Natural killer cell (primary cell): ENCODE data around the gene XIST. TPM values are rescaled to one million over a fixed set of nuclear protein-coding genes. Genes with fewer than 3 reads are reported as not detected.
A peak's percentile ranks its signal among the peaks of the same experiment; 100 is the strongest.

Experiments used
- ATAC-seq, 3 donors: fragments of 150-1000 bp in 2 of 3; fragments of 200-7000 bp in 1 of 3; cut with Tn5 transposase; 1 replicate in 1 of 3; 2 replicates in 2 of 3; pipeline ENCODE4 v1.10.0; 2021; ENCODE audit warnings: mild to moderate bottlenecking in 2 of 3, moderate library complexity in 2 of 3
- DNase-seq, 2 donors: peaks; one replicate each; pipeline versions ENCODE4 v3.0.0 to v3.0.0-alpha.2; 2013 to 2021; ENCODE audit warnings: mixed read lengths in 1 of 2
- H3K27ac ChIP-seq: one replicate; pipeline ENCODE4 v1.5.1; 2013; ENCODE audit warnings: mild to moderate bottlenecking, low read length
- H3K27me3 ChIP-seq: one replicate; pipeline ENCODE4 v1.6.1; 2013; ENCODE audit warnings: low read length; ENCODE audit not compliant: control insufficient read depth, insufficient read depth
- H3K36me3 ChIP-seq: one replicate; pipeline ENCODE4 v1.6.1; 2013; ENCODE audit warnings: low read length; ENCODE audit not compliant: control insufficient read depth, insufficient read depth
- H3K4me1 ChIP-seq: one replicate; pipeline ENCODE4 v1.6.1; 2013; ENCODE audit warnings: low read length; ENCODE audit not compliant: control insufficient read depth, insufficient read depth
- H3K4me3 ChIP-seq: one replicate; pipeline ENCODE4 v1.5.1; 2013; ENCODE audit warnings: low read length
- H3K9me3 ChIP-seq: one replicate; pipeline ENCODE4 v1.6.1; 2013; ENCODE audit warnings: low read length; ENCODE audit not compliant: control insufficient read depth, insufficient read depth
- H3K27ac Mint-ChIP-seq, 2 donors: one replicate each; pipeline ENCODE4 v1.8.0; 2022; ENCODE audit warnings: mild to moderate bottlenecking in 2 of 2, mixed read lengths in 2 of 2, moderate library complexity in 1 of 2
- H3K27me3 Mint-ChIP-seq, 2 donors: one replicate each; pipeline ENCODE4 v1.8.0; 2022; ENCODE audit warnings: low read depth in 2 of 2, mixed read lengths in 2 of 2
- H3K36me3 Mint-ChIP-seq: one replicate; pipeline ENCODE4 v1.8.0; 2022; ENCODE audit warnings: mixed read lengths
- H3K4me1 Mint-ChIP-seq, 2 donors: one replicate each; pipeline ENCODE4 v1.8.0; 2022; ENCODE audit warnings: mixed read lengths in 2 of 2
- H3K4me3 Mint-ChIP-seq: one replicate; pipeline ENCODE4 v1.8.0; 2022; ENCODE audit warnings: mild to moderate bottlenecking, moderate library complexity, mixed read lengths
- H3K9me3 Mint-ChIP-seq, 2 donors: one replicate each; pipeline ENCODE4 v1.8.0; 2022; ENCODE audit warnings: mixed read lengths in 2 of 2
- WGBS: methylation state at CpG from one replicate; pipeline ENCODE4 v1.1.7; 2013; ENCODE audit warnings: missing lambda C conversion rate; ENCODE audit not compliant: insufficient coverage; 5-methylcytosine and 5-hydroxymethylcytosine counted together
- intact Hi-C: fragments of 100-400 bp; cut with micrococcal nuclease; formaldehyde crosslinking; loops from one replicate; pipeline ENCODE4 v1.14.2; 2022
- total RNA-seq, 4 donors: library from RNA; stranded (reverse); fragments of 120-200 nt in 1 of 4; gene quantifications; one replicate each; pipeline versions ENCODE4 v1.2.3 to v1.2.4, GENCODE V29; 2013 to 2022
- TF ChIP-seq, protein P1 (sequence below): fragments of 200-600 bp; IDR thresholded peaks from one replicate; pipeline ENCODE4 v1.8.0; 2022; ENCODE audit warnings: antibody characterized with exemption

The XIST gene
- total RNA-seq, 3 donors from 2014 or later (not counting 1 experiment from before 2014, with no cell fraction given), result 0.15 to 505 TPM; not detected in 1

- no peaks in the 10 kb centered on the region for H3K9me3 Mint-ChIP-seq
- Histone ChIP-seq H3K36me3 (no peaks in the 10 kb centered on the region), H3K27ac (no peak overlapping the region), H3K4me1 (no peaks in the 10 kb centered on the region), H3K4me3 (no peak overlapping the region), H3K9me3 (no peaks in the 10 kb centered on the region), H3K27me3 (no peaks in the 10 kb centered on the region)
- peaks cover 0 to 31% of the 10 kb centered on the region in 2 donors for H3K4me1 Mint-ChIP-seq
- no peak for DNase-seq
- peak overlapping the region; percentile 93 for H3K4me3 Mint-ChIP-seq
- peak overlapping the region in 1 of 2 donors; percentile 82 for H3K27ac Mint-ChIP-seq
- intact Hi-C loops, result no loop called here
- H3K36me3 Mint-ChIP-seq, result no peaks in the 10 kb centered on the region
- TF ChIP-seq, protein P1, sequence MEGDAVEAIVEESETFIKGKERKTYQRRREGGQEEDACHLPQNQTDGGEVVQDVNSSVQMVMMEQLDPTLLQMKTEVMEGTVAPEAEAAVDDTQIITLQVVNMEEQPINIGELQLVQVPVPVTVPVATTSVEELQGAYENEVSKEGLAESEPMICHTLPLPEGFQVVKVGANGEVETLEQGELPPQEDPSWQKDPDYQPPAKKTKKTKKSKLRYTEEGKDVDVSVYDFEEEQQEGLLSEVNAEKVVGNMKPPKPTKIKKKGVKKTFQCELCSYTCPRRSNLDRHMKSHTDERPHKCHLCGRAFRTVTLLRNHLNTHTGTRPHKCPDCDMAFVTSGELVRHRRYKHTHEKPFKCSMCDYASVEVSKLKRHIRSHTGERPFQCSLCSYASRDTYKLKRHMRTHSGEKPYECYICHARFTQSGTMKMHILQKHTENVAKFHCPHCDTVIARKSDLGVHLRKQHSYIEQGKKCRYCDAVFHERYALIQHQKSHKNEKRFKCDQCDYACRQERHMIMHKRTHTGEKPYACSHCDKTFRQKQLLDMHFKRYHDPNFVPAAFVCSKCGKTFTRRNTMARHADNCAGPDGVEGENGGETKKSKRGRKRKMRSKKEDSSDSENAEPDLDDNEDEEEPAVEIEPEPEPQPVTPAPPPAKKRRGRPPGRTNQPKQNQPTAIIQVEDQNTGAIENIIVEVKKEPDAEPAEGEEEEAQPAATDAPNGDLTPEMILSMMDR, result no peak
- no peaks in the 10 kb centered on the region for H3K27me3 Mint-ChIP-seq
- ATAC-seq, result peak in 1 of 3 donors; percentile 81
- 97% methylated on average over 31 of the region's 33 CpGs for WGBS
Observed at GRCh38 chrX:73851014-73852009, 1.2 kb downstream of the XIST start.

DNA sequence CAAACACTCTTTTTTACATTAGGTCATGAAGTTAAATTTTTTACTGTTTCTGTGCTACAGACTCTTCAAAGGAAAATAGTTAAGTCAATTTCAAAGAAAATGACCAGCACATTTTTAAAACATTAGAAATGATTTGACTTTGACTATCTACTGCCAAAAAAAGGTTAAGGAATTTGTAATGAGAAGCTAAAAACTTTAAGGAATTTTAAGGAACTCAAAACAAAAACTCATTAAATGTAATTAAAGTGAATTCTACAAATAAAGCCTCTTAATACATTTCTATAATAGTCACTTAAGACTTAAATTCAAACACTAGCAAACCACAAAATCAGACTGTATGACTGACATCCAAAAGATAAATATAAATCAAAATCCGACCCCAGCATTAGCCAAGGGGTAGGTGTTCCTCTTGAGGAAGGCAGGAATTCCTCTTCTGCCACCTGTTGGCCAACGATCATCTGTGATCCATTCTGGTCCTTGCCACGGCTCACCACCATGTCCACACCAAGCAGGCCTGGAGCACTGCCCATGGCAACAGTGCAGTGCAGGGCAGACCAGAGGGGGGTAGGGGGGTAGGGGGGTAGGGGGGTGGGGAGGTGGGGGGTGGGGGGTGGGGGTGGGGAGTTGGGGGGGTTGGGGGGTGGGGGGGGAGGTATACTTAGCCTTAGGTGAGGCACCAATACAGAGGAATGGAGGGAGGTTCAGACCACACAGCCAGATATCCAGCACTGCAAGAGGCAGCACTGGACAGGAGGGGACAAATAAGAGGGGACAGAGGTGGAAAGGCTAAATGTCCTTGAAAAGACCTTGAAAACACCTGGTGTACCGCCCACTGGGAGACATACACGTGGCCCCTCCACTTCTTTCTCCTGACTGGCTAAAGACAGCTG lies 2.1 kb downstream of the XIST start:
- intact Hi-C loops, result no loop called here
- Mint-ChIP-seq H3K27me3 (no peaks in the 10 kb centered on the region), H3K9me3 (no peaks in the 10 kb centered on the region), H3K4me1 (peaks cover 0 to 40% of the 10 kb centered on the region in 2 donors), H3K27ac (peak overlapping the region in 1 of 2 donors; percentile 82), H3K4me3 (peak overlapping the region; percentile 93), H3K36me3 (no peaks in the 10 kb centered on the region)
- WGBS, result 63% methylated on average over 4 of the region's 5 CpGs
- no peaks in the 10 kb centered on the region for H3K27me3 ChIP-seq
- no peak overlapping the region for H3K27ac ChIP-seq
- TF ChIP-seq, protein P1, result no peak
- H3K4me1 ChIP-seq, result no peaks in the 10 kb centered on the region
- no peaks in the 10 kb centered on the region for H3K36me3 ChIP-seq
- H3K4me3 ChIP-seq, result no peak overlapping the region
- DNase-seq (no peak), ATAC-seq (no peak)
- no peaks in the 10 kb centered on the region for H3K9me3 ChIP-seq

GRCh38 chrX:73849073-73849472 lies 3.4 kb downstream of the XIST start:
- Mint-ChIP-seq H3K27me3 (no peaks in the 10 kb centered on the region), H3K4me3 (peak overlapping the region; percentile 75), H3K4me1 (peaks cover 0 to 51% of the 10 kb centered on the region in 2 donors), H3K36me3 (no peaks in the 10 kb centered on the region), H3K9me3 (no peaks in the 10 kb centered on the region), H3K27ac (peak overlapping the region in 1 of 2 donors; percentile 57)
- no peak overlapping the region for H3K27ac ChIP-seq
- H3K9me3 ChIP-seq, result no peaks in the 10 kb centered on the region
- TF ChIP-seq, protein P1, result no peak
- WGBS, result 93% methylated on average over 5 of the region's 5 CpGs
- intact Hi-C loops, result no loop called here
- H3K36me3 ChIP-seq, result no peaks in the 10 kb centered on the region
- no peaks in the 10 kb centered on the region for H3K4me1 ChIP-seq
- no peak overlapping the region for H3K4me3 ChIP-seq
- DNase-seq, result no peak
- ATAC-seq, result no peak
- no peaks in the 10 kb centered on the region for H3K27me3 ChIP-seq
